NCI-H2196 (cell line): ENCODE data around the gene PLD1.
"Not testable (repeated sequence)": the region's sequence is repeated elsewhere in the genome, so short reads cannot be mapped to it uniquely, and the experiment has no call there.

ENCODE experiments used
- DNase-seq: peaks from one replicate; lab custom pipeline; 2025; ENCODE audit not compliant: unreplicated experiment; lab: John Stamatoyannopoulos, UW

PLD1 gene

DNA sequence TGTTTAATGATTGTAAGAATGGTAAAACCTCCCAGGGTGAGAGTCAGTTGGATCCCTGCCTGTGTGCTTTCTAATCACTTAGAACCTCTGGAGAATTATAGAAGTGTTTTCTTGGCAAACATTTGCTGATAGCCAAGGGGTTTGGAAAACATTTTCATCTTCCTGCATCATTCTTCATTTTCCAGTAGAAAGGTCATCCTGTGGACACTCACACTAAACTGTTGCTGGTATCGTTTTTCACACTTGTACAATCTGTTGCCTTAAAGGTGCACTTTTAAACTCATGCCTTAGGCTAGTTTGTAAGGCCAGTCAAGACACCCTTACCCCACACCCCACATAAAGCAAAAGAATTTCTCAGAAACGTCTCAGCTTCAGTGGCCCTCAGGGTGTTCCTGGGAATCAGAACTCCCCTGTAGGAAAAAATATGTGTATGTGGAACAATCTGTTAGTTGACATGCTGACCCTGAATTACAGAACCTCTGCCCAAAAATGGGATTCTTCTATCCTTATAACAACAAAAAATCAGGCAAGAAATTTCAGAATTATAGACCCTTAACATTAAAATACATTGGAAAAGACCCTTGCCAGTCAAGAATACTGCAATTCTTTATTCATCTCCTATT lies 5.8 kb upstream of the PLD1 start:
- no peak for DNase-seq

DNA sequence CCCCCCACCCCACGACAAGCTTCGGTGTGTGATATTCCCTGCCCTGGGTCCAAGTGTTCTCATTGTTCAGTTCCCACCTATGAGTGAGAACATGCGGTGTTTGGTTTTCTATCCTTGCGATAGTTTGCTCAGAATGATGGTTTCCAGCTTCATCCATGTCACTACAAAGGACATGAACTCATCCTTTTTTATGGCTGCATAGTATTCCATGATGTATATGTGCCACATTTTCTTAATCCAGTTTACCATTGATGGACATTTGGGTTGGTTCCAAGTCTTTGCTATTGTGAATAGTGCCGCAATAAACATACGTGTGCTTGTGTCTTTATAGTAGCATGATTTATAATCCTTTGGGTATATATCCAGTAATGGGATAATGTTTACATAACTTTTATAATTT lies 4.4 kb upstream of the PLD1 start:
- DNase-seq: not testable (repeated sequence)

DNA sequence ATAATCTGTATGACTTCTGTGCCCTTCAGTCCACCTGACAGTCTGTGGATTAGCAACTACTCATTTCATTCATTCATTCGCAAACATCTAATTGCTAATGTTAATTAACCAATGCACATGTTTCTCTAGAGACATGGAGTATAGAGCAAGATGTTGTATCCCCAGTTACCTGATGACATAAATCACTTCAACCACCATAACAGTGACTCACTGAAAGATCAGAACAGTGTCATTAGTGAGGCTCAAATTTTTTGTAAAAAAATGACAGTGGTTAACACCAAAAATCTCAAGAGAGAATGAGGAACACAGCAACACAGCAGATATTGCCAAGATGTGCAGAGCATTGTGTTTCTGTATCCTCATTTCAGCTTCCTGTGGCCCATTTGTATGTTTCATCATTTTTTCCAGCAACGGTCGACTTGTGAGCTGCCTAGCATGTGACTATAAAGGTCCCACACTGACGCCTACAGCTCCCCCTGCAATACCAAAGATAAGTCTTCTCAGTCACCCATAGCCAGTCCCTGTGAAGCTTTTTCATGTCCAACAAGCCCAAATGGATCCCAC lies 3.7 kb upstream of the PLD1 start:
- DNase-seq: no peak

DNA sequence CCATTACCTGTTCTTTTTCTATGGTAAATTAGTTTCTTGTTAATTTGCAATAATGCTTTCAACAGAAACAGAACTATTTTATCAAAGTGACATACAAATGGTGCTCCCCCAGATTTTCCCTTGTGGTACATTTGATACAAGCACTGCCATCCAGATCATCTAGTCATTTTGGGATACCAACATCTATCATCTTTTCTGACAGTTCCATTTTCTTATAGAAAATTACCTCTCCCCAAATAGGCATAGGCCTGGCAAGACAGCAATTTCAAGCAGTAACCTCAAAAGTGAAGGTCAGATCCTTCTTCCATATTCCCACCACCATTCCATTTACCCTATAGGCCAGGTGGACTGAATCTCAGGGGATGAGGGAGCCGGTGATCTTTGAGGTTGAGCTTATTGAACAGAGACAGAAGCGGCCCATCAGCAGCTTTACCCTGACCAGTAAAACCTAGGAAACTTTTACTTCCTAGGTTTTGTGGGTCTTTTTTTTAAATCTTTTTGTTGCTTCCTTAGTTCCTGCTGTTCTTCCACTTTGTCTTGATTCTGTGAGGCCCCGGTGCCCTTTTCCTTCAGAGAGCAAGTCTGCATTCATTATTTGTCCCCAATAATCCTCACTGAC lies 3.1 kb upstream of the PLD1 start:
- DNase-seq: no peak

DNA sequence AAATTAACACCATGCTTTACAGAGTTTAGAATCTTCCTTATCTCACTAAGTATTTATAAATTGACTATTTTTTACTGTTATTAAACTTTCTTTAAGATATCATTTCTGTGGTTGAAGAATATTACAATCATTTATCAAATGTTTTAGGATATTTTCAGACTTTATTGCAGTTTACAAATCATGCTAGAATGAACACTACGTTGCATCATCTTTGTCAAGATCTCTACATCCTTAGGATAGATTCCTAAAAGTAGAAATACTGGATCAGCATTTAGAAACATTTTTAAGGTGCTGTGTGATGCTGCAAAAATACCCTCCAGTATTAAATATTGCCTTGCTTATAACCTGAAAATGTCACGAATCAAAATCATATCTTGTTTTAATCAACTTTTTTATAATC lies 2.5 kb upstream of the PLD1 start:
- DNase-seq: no peak

DNA sequence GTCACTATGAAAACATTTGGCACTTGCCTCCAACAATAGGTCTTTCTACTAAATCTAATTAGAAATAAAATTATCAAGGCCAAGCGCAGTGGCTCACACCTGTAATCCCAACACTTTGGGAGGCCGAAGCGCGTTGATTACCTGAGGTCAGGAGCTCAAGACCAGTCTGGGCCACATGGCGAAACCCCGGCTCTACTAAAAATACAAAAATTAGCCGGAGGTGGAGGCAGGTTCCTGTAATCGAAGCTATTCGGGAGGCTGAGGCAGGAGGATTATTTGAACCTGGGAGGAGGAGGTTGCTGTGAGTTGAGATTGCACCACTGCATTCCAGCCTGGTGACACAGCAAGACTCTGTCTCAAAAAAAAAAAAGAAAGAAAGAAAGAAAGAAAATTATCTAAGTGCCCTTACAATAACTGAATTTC lies 1.6 kb upstream of the PLD1 start:
- no peak for DNase-seq

DNA sequence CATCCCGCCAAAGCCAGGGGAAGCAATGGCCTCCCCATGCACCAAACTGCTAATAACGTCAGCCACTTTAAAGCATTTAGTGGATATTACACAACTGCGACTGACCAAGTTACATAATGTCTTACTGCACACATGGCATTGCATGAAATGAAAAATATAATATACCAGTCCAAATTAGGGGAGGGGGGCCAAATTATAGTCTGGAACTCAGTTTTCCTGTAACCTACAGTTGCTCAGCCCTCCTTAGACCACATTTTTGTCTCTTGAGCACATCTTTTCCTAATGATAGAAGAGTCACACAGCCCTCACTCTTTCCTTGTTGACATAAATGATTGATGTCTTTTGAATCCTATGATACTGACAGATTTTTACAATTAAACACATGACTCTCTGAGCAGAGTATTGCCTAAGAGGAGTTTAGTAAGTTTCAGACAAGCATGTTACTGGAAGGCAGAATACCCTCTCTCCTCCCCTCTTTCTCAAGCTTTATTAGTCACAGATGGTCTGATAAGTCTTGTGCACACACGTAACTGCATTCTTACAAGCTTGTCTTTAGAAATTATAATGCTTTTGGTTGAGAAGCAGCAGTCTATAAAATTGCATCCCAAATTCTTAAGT lies 1.1 kb upstream of the PLD1 start:
- DNase-seq: no peak

DNA sequence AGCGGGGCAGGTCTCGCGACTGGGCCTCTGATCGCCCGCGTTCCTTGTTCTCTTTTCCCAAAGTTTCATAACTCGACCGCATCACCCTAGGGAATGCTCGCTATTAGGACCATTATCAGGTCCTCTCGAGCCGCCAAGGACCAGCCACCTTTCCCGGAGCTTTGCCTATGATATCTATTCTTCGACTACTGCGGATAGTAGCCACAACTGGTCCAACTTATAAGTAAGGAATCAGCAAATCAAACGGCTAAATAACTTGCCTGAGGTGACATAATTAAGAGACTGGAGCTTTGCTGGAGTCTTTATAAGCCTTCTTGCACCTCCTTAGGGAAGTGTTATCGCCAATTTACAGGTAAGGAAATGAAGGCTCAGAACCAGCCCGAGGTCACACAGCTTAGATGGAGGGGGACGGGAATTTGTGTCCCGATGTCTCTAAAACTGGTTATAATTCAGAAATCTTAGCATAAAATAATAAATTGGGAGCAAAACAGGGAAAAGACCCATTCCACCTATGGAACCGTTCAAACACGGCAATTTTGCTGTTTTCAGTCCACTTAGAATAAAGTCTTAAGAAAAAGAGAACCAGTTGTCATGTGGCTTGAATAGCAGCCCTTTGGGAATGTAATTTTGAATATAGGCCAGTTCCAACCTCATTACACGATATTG lies 479 bp upstream of the PLD1 start:
- DNase-seq: no peak

DNA sequence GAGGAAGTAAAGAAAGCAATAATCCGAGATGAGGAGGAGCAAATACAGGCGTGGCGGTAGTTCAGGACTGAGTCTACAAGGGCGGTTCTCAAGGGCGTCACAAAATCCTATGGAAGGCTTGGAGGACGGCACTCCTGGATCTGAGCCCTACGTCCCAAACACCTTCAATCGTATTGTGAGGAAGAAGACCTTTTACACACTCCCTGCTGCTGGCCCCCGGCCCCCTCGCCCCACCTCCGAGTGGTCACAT lies 747 bp downstream of the PLD1 start:
- peak; percentile 66 for DNase-seq

DNA sequence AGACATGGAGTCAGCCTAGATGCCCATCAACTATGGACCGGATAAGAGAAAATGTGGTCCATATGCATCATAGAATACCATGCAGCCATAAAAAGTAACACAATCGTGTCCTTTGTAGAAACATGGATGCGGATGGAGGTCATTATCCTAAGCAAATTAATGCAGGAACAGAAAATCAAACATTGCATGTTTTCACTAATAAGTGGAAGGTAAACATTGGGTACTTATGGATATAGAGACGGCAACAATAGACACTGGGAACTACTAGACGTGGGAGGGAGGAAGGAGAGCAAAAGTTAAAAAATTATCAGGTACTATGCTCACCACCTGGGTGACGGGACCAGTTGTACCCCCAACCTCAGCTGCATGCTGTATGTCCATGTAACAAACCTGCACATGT lies 2.5 kb downstream of the PLD1 start:
- no peak for DNase-seq

DNA sequence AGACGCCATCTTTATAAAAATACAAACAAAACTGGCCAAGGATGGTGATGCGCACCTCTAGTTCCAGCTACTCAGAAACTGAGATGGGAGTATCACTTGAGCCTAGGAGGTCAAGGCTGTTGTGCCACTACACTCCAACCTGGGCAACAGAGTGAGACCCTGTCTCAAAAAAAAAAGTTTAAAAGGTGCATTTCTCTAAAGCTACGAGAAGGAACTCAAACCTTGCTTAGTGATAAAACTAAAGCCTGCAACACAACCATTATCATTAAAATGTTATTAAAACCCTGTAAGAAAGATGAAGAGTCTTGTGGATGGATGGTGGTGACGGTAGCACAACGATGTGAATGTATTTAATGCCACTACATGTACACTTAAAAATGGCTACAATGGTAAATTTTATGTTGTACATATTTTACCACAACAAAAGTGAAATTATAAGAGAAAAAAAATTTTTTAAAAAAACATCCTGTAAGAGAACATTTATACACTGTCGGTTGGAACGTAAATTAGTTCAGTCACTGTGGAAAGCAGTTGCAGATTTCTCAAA lies 3.1 kb downstream of the PLD1 start:
- DNase-seq: no peak

DNA sequence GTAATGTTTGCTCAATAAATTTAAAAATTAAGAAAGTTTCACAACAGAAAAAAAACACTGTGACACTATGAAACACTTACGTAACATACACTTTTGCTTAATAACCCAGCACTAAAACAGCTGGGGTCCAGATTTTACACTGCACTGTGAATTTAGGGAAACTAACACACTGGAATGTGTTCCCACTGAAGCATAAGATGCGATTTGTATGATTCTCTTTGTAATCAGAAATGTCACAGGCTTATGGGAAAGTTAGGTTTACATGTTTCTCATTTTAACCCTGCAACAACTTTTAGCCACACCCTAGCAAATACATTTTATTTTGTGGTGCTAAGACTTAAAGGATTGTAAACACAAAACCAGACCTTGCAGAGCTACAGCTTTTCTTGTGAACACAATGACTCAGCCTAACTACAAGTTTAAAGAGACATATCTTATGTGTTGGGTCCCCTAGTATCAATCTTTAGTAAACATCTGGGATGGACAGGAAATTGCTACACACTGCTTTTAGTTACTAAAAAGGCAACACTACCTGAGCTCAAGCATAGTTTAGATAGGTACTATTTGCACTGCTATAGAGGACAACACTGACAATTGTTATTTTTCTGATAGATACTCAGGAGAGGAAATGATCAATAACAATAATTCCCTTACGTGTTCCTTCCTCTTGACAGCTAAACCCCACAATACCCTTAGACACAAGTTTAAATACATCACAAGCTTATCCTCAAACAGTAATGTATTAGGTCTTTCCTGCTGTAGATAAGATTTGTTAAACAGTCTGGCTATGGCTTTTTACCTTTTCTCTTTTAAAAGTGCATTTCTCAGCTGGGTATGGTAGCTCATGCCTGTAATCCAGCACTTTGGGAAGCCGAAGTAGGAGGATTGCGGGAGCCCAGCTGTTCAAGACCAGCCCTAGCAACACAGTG lies 3.8 kb downstream of the PLD1 start:
- DNase-seq: no peak

DNA sequence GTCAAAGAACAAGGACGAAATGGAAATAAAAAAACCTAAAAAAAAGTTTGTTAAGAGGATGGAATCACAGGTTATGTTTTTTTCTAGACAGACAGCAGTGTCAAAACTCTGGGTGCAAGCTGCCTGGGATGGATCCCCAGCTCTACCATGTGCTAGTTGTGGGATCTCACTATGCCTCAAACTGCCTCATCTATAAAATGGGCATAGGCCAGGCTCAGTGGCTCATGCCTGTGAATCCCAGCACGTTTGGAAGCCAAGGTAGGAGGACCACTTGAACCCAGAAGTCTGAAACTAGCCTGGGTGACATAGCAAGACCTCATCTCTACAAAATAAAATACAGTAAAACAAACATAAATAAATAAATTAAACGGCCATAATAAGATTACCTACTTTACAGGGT lies 4.6 kb downstream of the PLD1 start:
- DNase-seq: no peak

DNA sequence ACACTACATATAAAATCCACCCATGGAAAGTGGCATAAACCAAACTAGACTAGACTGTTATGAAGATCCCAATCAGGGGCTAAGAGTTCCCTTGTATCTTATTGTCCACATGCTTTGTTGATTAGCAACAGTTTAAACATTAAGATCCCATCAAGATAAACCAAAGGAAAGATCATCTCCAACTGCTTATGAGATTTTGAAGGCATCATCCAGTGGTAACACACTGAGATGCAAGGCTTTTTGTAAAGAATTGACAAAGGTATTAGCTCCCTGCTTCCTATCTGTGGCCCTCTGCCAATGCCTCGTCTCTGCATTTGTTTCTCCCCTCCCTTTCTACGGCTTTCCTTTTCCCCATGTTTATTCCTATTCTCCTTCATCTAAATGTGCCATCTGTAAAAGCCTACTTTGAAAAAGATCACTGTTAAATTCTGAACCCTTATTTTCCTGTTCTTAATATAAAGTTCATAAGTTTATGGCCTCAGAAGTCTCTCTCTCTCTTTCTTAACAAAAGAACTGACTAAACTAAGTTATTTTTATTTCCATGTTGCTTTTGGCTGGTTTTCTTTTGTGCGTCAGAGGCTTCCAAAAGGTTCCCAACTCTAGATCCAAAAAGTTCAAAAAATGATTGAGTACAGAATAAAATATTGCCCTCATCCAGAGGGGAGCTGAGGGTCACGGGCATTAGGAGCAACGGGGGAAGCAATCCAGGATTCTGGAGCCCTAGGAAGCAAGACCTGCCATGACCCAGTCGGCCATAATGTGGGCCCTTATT lies 5.5 kb downstream of the PLD1 start:
- DNase-seq: no peak

DNA sequence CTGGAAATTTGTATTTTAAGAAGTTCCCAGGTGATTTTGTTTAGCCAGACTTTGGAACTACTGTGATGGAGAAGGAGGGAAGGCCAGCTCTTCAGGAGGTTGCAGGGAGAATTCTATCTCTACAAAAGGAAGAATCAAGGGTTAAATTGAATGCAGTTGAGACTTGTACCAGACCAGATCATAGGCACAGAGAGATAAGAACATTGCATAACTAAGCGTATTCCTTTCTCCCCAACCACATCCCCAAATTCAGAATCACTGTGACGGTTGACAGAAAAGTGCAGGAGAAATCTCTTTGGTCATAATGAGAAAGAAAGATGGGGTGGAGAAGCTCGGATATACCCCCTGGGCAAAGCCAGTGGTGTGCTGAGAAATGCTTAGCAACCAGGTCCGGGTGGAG lies 7.2 kb downstream of the PLD1 start:
- no peak for DNase-seq

DNA sequence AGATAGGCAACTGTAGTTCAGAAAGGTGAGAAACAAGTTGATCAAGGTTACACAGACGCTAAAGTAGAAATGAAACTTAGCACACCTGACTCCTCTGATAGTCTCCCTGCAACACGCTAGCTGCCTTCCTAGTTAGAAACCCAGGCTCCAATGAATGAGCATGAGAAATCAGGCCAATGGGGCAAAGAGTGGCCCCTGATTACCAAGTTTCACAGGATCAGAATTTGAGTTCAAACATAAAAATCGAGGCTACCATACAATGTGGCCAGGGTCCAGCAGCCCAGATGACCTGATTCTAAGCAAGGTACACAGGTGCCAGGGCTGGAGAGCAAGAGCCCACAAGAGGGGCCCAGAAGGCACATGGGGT lies 7.7 kb downstream of the PLD1 start:
- DNase-seq: no peak

DNA sequence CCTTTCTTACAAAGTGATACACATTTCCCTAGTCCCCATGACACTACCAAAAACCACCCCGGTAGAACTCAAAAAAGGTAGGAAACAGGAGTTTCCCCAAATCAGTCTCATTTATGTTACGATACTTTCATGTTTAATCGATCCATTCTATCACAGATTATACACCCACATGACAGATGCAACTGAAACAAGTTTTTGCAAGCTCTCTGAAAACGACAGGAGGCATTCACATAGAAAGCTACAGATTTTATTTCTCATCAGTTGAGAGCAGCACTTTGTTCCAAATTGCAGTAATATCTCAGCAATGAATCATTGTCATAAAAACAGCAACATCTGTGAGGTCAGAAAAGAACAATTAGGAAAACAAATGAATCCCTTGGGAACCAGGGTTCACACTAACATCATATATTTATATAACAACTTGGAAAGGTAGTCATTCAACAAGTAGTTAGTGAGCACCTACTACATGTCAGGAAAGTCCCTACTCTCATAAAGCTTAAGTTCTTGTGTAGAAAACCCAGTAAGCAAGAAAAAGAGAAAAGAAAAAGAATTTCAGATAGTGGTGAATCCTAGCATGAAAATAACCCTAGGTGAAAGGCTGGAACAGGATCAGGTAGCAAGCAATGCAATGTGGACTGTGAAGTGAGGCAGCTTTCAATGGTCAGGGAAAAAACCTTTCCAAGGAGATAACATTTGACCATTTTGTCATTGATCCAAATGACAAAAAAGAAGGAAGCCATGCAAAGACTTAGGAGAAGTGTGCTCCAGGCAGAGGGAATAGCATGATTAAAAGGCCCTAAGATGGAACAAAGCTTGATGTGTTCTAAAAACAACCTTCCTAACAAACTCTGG lies 8.3 kb downstream of the PLD1 start:
- DNase-seq: no peak

DNA sequence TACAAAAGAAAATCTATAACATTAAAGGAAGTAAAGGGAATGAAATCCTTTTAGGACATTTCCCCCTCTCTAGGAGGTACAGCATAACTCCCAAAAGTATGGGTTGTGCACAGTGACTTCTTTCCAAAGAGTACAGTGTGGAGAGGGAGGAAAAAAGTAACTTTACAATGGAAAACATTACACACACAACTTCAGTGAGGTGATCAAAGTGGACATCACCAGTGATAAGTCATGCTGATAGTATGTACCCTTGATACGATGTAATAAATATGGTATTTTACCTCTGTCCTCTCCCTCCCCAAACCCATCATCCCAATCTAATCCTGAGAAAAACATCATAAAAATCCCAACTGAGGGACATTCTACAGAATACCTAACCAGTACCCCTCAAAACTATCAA lies 10.8 kb downstream of the PLD1 start:
- no peak for DNase-seq

DNA sequence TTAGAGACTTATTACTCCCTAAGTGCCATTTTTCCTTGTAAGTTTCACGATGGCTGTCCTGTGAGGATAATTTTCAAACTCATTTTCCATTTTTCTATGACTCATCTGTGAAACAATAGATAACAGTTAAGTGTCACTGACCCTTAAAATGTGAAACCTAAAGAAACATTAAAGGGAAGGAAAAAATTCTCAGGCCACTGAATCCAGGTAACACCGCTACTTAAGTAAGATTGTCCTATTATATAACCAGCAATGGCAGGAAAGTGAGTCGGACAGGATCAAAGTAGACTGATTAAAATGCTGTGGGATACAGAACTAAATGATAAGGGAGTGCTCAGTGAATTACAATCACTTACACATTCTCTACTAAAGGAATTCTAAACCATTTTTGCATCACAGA lies 12.4 kb downstream of the PLD1 start:
- no peak for DNase-seq
